ENCODE measurements around the gene NKAIN4.

NKAIN4 gene

DNA sequence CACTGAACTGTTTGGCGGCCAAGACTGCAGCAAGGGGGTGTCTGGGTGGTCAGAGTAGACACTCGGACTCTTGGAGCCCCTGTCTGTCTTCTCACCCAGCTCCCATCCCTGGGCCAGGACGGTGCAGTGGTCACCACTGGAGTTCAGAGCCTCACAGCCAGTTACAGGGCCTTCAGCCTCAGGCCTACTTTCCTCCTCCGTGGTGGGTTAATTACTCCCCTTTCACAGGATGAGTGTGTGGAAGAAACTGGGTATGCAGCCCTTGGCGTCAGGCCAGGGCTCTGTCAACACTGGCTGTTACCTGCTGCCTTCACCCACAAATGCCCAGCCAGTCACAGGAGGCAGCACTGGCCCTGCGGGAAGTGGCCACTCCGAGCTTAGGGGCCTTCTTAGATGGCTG is 36.6 kb downstream of the NKAIN4 start:
- no peak for DNase-seq

DNA sequence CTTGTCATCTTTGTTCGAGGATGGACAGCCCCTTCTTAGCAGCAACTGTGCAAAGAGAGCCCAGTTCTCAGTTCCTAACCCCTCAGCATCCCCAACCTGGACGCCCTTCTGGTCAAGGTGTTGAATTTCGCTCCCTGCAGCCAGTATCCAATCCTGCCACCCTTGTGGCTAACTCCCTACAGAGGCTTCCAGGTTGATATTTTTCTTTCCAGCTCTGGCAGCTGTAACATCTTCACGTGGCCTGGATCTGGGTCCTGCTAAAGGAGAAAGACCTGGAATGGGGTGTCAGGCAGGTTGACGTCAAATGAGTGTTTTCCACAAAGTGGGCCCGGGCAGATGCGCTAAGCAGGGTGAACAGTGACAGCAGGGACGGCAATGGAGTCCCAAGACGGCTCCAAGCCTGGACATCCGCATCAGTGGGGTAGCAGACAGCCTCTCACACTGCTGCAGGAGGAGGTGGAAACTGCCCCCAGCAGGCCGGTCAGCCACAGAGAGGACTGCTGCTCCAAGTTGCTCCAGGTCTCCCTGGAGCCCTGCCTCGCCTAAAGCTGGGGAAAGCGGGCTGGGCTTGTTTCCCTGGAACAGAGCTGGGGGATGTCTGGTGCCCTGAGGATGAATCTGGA is 37.3 kb downstream of the NKAIN4 start:
- DNase-seq = no peak

DNA sequence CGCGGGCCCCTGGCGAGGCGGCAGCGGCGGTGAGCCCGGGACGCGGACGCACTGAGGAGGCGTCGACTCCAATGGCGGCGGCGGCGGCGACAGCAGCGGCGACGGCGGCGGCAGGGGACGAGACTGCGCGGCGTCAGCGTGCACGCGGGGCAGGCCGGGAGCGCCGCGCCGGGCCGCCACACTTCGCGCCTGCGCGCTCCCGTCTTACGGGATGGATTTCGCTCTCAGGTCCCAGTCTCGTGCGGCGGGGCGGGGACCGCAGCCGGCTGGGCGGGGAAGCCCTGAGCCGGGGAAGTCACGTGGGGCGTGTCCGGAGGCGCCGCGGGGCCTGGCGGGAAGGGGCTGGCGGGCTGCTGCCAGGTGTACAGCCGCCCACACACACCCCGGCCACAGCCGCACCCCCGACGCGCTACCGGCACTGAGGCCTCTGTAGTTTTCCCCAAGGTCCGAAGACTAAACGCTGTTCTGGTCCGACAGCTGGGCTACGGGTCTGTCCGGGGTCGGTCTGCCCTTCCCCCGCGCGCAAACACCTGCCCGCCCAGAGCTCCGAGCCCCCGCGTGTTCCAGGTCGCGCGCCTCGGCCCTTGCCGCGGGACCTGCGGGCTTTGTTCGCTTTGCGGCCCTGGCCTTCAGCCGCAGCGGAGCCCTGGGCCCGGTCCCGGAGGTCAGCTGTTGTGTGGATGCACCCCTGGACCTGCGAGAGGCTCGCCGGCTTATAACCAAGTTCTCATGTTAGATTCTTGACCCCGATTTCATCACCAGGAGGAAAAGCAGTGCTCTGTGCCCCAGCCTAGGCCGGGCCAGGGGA is 38.0 kb downstream of the NKAIN4 start, which contains the start of gene YTHDF1:
Gene YTHDF1 (minus strand): TSS at position 91 of the 808 bp plus-strand sequence. CDS start 239 bp downstream, outside the sequence.
- DNase-seq = peak; percentile 93 to 95

DNA sequence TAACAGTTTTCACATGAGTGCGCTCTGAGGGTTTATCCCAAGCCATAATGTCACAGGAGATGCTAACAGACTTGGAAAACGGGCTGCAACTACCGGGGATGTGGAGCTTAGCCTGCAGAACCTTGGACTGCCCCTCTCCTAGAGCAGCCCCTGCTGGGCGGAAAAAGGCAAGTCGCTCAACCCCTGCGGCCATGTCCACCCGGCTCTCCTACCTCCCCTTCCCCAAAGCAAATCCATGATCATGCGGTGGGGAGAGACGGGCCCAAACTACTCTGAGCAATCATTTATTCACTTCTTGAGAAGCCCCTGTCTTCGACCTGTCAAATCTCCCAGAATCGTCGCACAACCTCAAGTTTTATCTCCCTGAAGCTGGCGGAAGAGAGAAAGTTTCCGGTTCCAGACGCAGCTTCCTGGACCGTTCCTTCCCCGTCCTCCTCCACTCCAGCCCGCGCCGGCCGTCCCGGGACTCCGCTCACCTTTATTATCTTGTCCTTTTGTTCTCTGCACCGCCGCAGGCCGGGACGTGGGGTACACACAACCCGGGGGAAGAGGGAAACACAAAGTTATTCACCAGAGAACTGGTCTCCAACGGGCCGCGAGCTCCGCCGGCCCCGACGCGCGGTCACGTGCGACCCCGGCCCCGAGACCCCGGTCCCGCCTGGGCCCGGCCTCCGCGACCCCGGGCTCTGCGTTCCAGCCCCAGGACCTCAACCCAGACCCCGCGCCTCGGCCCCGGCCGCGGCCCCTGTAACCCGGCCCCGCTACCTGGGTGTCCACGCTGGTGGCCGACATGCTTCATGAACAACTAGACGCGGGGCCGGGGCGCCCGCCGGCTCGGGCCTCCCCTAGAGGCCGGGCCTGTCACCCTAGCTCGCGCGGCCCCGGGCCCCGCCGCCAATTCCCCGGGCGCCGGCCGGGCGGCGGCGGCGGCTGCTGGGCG is 38.9 kb downstream of the NKAIN4 start:
- DNase-seq = no peak

DNA sequence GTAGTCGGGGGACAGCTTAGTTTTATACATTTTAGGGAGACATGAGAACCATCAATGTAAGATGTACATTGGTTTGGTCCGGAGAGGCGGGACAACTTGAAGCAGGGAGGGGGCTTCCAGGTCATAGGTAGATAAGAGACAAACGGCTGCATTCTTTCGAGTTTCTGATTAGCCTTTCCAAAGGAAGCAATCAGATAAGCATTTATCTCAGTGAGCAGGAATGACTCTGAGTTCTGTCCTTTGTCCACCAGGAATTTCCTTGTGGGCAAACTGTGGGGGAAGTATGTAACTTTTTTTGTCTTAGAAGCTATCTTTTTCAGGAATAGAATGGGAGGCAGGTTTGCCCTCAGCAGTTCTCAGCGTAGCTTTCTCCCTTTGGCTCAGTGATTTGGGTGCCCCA is 39.7 kb downstream of the NKAIN4 start:
- no peak for DNase-seq

DNA sequence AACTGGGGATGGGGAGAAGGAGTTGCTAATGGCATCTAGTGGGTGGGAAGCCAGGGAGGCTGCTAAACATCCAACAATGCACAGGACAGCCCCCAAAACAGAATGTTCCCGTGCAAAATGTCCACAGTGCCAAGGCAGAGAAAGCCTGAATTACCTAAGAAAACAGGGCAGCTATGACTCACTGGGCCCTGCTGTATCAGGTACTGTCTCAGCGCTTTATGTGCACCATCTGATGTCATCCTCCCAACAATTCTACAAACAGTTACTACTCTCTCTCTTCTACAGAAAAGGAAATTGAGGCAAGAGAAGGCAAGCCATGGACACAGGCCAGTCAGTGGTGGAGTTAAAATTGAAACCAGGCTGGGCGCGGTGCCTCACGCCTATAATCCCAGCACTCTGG is 41.5 kb downstream of the NKAIN4 start:
- DNase-seq = no peak

DNA sequence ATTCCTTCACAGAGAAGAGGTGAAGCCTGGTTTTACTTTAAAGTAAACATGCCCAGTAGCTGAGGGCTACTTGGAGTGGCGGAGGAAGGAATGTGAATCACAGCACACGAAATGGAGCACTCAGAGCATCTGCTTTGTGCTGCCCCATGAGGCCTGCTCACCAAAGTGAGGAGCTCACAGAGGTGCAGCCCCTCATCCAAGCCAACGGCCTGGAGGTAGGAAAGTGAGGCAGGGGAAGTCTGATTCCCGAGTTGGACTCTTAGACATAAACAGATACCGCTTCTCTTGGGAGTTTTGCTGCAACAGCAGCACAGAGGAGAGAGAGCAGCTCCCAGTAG is 41.9 kb downstream of the NKAIN4 start:
- no peak for DNase-seq

DNA sequence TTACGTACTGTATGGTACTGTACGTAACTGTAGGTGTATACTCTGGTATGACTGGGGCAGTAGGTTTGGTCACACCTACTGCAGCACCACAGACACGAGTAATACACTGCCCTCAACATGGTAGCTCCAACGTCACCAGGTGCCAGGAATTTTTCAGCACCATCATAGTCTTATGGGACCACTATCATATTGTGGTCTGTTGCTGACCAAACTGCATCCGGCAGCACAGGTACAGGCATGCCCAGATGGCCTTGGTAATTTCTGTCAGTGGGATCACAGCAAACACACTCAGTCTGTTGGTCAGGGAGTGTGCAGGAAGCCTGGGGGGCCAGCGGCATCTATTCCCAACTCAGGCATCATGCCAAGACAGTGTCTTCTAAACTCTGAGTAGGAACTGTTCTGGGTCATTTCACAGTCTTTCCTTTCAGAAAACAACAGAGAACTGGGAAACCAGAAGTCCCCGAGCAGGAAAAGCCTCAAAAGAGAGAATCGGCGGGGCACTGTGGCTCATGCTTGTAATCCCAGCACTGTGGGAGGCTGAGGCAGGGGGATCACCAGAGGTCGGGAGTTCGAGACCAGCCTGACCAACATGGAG is 44.2 kb downstream of the NKAIN4 start:
- no peak for DNase-seq

DNA sequence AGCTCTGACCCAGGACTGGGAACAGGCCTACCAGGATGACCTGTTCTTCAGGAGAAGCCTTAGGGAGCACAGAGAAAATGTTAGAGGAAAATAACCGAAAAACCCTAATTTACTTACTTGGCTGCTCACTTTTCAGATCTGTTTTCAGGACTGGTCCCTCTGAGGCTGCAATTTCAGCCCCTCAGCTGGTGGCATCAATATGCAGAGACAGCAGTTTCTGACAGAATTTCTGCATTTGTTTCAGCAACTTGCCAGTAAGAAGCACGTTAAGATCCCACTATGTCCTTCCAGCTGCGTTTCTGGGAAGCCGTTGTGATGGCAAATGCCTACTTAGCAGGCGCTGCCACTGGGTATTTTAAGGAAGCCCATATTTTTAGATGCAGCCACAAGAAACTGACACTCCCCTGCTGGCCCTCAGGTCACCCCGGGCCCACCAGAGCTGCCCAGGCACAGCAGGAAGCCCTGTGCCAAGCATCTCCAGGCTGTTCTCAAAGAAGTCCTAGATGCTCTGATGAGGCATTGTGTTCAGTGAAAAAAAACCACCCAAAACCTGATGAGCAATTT is 45.8 kb downstream of the NKAIN4 start:
- DNase-seq = no peak

DNA sequence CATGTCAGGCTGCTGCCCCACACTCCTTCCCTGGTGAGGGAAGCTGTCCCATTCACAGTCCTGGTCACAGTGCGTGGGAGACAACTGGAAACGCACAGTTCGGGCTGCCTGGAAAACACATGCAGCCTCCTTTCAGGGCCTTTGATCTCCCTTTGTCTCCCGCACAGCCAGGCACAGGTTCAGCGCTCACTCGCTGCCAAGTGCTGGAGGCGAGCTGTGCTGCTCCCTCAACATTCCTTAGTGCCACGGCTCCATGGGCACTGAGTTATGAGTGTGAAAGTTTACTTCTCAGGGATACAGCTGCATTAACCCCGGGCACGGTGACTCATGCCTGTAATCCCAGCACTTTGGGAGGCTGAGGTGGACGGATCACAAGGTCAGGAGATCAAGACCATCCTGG is 47.4 kb downstream of the NKAIN4 start:
- peak in 1 of 2 donors; percentile 24 for DNase-seq

DNA sequence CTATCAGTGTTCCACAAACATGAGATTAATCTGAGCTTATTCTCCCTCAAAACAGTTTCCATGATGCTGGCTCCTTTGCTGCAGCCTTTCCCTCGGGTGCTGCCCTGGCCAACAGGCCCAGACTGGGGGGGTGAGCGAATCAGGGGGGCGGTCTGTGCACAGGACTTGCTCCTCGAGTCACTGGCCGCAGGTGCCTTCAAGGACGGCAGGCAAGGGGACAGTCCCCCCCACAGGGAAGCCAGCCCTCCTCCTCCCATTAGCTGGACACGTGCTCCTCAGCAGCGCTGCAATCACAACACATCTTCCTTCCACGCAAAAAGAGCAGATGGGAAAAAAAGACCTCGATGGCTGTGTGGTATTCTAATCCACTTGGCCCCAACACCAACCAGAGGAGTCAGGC is 48.4 kb downstream of the NKAIN4 start:
- no peak for DNase-seq

DNA sequence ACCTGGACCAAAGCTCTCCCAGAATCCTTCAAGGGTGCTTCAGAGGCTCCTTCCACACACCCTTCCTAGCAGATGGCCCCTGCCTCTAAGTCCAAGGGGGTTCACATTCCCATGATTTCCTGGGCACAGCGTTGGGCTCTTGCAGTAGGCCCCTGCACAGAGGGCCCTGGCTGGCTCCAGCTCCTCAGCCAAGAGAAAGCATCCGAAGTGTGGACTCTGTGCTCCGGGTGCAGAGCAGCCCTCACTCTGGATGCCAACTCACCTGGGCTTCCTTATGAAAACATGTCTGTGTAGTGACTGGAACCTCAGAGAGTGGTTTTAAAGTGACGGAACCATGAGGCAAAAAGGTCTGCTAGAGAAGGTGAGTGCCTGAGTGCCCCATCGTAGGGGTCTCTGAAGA is 49.9 kb downstream of the NKAIN4 start:
- DNase-seq = no peak

DNA sequence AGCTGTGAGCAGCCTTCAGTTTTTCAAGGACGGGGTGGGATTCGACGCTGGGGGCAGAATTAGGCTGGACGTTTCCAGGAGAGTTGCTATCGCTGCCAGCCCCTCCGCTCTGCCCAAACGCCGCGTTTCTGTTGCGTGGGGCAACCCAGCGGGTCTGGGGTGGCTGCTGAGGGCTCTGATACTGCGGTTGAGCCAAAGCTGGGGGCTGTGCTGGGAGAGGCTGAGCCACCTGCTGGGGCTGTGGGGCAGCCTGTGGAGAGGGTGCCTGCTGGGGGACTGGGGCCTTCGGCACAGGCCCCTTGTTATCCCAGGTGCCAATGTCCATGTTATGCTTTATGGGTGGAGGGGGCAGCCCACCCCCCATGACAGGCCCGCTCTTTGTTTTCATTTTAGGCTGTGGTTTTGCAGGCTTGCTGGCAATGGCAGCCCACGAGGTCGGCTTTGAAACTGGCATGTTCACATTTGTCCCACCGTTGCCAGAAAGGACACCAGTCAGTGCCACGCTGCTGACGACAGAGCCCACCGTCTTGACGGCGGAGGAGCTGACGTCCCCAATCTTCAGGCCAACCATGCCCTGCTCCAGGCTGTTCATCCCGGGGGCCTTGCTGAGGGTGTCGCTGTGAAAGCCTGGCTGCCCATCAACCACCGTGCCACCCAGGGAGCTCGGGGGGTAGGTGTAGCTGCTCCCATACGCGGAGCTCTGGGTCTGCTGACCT is 51.3 kb downstream of the NKAIN4 start:
- no peak for DNase-seq

DNA sequence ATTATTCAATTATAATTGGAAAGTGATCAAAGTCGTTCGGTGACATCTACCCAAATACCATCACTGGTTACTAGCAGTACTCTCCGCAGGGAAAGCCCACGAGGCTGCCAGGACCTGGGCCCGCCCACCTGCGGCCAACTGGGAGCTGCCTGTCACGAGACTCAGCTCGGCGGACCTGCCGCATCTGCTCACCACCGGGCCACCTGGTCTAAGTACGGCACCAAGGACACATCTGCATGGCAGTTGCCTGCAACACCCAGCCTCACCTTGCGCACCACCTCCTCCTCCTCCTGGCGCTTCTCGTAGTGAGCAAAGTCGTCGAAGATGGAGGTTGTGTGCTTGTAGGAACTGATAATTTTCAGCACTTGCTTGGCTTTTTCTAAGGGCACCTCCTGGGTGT is 52.2 kb downstream of the NKAIN4 start:
- DNase-seq = no peak

DNA sequence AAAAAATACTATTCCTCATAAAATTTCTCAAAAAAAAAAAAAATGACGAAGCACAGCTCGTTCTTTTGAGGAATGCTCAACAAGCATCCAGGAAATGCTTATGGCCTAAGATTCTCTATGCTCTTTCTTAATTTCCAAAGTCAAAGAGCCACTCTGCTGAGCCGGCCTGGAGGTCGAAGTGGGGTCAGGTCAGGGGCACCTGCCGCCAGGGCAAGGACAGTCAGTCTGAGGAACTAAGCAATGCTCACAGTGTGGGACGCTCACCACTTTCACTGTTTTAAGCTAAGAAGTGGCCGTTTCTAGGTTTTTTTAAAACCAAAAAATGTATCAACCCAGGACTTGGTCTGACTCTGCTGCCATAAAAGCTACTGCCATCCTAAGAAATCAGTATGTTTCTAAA is 55.7 kb downstream of the NKAIN4 start:
- no peak for DNase-seq

DNA sequence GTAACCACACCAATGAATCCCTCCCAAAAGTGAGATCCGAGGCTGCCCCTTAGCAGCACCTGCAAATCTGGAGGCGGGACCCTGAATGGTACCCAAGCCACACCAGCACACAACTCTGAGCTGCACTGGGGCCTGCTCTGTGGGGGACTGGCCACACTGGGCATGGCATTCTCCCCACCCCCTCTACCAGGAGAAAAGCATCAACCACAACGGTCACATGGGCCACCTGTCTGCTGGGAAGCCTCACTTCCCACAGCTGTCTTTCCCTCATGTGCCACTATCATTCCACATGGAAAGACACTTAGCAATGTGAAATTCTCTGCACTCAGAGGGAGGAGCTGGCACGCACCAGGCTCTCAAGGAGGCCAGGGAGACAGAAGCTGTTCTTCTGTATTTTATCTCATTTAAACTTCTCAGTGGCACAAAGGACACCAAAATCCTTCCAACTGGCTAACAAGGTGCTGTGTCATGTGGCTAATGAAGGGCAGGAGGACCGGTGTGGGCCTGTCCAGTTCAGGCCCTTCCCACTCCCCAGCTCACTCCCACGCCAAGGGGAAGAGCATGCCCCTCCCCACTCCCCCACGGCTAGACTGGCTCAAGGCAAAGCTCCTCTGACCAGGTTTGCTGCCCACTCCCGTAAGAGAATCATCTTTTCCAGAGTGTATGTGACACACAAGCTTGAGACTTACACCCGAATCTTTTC is 57.3 kb downstream of the NKAIN4 start:
- no peak for DNase-seq

DNA sequence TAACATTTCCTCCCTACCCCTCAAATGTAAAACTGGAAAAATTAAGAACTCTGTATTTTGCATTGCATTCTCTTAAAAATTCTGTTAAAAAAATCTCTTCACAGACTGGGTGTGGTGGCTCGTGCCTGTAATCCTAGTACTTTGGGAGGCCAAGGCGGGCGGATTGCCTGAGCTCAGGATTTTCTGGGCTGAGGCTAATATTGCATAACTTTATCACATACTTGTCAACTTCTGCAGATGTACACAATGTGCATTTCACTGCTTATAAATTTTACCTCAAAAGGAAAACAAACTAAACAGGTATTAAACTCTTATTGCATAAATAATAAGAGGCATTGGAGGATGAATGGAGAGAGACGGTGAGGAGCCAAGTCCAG is 59.5 kb downstream of the NKAIN4 start:
- DNase-seq = no peak

DNA sequence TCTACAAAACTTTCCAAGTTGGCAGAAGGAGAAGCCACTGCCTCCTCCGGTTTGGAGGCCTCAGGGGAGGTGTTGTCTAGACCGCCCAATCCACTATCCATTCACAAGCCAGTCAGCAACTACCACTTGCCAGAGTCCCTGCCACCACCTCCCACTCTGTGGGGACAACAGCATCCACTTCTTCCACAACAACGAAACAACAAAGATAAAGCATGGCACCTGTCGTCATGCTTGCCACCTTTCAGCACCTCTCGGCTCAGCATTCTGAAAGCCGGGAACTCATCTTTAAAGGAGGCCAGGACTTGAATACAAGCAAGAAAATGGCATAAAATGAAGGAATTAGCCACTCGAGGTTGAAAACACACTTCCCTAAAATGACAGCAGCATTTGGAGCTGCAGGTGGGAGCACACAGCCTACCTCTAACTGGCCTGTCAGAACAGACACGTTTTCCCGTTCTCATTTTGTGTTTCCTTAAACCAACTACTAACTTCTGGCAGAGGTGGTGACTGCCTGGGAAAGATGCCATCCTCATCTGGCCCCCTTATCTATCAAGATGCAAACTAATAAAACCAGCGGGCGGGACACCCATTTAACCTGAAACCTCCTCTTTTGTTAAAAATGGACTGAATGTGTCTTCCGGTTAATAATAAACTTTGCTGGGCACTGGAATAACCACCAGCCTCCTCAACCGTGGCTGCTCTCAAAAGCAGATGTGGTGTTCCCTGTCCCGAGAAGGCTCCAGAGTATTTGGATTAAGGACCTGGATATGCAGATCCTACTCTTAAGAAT is 60.1 kb downstream of the NKAIN4 start:
- no peak for DNase-seq

DNA sequence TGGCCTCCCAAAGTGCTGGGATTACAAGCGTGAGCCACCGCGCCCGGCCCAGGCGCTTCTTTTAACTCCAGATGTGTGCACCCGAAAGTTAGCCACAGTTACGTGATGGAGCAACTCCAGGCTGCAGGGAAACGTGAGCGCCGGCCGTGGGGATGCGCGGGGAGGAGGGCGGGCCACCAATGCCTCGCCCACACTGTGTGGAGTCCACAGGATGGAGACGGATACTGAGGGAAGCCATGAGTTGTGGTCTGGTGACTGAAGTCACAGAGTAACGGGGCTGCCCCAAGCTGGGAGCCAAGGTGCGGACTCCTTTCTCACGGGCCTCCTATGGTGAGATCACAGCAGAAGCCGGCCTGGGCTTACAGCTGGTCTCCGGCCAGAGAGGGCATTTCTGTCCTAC is 61.5 kb downstream of the NKAIN4 start:
- DNase-seq = no peak

DNA sequence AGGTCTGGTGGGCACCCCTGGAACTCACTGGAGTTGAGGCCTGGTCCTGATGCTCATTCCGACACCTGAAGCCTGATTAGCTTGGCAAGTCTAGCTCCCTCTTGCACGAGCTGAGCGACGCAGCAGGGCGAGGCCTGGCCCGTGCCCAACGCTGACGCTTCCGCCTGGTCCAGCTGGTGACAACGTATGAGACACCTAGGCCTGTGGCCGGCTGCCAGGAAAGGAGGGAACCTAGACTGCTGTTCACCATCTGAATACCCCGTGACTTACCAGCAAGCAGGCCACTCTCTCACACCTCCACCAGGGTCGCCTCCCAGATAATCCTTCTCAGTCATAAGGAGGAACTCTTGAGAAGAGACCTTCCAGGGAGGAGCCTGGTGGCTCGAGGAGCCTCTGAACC is 62.9 kb downstream of the NKAIN4 start:
- DNase-seq = no peak

DNA sequence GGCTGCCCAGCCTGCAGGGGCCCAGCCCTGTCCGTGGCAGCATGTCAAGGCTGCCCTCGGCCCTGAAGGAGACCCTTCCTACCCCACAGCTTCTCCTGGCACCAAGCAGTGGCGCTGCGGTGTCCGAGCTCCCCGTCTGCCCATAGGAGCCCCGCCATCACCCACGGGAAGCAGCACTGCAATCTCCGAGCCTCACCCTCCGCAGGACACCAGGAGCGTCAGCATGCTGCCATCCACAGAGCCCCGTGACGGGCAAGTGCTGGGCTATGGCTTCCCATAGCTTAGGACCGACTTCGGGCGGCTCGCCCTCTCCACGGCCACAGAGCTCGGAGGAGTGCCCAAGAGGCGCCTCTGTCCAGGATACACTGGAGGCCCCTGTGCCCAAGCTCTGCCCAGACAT is 63.4 kb downstream of the NKAIN4 start:
- DNase-seq = no peak
